Tibial nerve (tissue), 4 donors: ENCODE data around the gene PACSIN3. TPM values are rescaled to one million over a fixed set of nuclear protein-coding genes. Genes with fewer than 3 reads are reported as not detected.

Experiments
- DNase-seq, 2 donors: peaks; one replicate each; pipeline ENCODE4 v3.0.0-alpha.2; 2019; ENCODE audit warnings: low spot score in 2 of 2
- H3K27ac ChIP-seq, 4 donors: fragments of 200-600 bp; sonication (generic) in 3 of 4; one replicate each; pipeline ENCODE4 v1.5.1; 2017 to 2019; ENCODE audit warnings: mild to moderate bottlenecking in 1 of 4
- H3K27me3 ChIP-seq, 2 donors: fragments of 200-600 bp; sonication (generic) in 1 of 2; one replicate each; pipeline versions ENCODE4 v1.5.1 to v1.6.0; 2017 to 2019
- H3K36me3 ChIP-seq, 3 donors: fragments of 200-600 bp; sonication (generic); one replicate each; pipeline ENCODE4 v1.5.1; 2018 to 2019
- H3K4me1 ChIP-seq, 4 donors: fragments of 200-600 bp; sonication (generic) in 3 of 4; one replicate each; pipeline ENCODE4 v1.5.1; 2017 to 2019
- H3K4me3 ChIP-seq, 4 donors: fragments of 200-600 bp; sonication (generic) in 3 of 4; one replicate each; pipeline ENCODE4 v1.5.1; 2017 to 2019; ENCODE audit warnings: mild to moderate bottlenecking in 1 of 4, moderate library complexity in 1 of 4
- H3K9me3 ChIP-seq, 4 donors: fragments of 200-600 bp; sonication (generic) in 3 of 4; one replicate each; pipeline ENCODE4 v1.5.1; 2017 to 2019
- EP300 ChIP-seq, 2 donors: sonication (generic); formaldehyde crosslinking; IDR thresholded peaks; one replicate each; pipeline ENCODE4 v1.6.1; 2017; ENCODE audit warnings: antibody characterized with exemption in 2 of 2, mild to moderate bottlenecking in 1 of 2
- POLR2A ChIP-seq, 2 donors: fragments of 450-650 bp; IDR thresholded peaks; one replicate each; pipeline ENCODE4 v1.6.1; 2017; ENCODE audit warnings: antibody characterized with exemption in 2 of 2, mild to moderate bottlenecking in 2 of 2, moderate library complexity in 2 of 2
- WGBS, 2 donors: methylation state at CpG; one replicate each; pipeline ENCODE4 v1.1.5; 2018; 5-methylcytosine and 5-hydroxymethylcytosine counted together
- total RNA-seq, 4 donors: library from RNA; depleted of rRNA; stranded (reverse); fragments of >200 nt; gene quantifications; one replicate each; pipeline ENCODE4 v1.1.0, GENCODE V29; 2016
- TF ChIP-seq, protein P1 (sequence below), 5 experiments: fragments of 200-600 bp in 3 of 5; fragments of 450-650 bp in 2 of 5; sonication (generic) in 3 of 5; IDR thresholded peaks; one replicate each; pipeline ENCODE4 v1.5.1; 2016 to 2019; ENCODE audit warnings: antibody characterized with exemption in 5 of 5, mild to moderate bottlenecking in 3 of 5, moderate library complexity in 2 of 5

PACSIN3 gene
- total RNA-seq, 4 donors from 2014 or later = 44.8 to 69.0 (median 61.6) TPM

DNA sequence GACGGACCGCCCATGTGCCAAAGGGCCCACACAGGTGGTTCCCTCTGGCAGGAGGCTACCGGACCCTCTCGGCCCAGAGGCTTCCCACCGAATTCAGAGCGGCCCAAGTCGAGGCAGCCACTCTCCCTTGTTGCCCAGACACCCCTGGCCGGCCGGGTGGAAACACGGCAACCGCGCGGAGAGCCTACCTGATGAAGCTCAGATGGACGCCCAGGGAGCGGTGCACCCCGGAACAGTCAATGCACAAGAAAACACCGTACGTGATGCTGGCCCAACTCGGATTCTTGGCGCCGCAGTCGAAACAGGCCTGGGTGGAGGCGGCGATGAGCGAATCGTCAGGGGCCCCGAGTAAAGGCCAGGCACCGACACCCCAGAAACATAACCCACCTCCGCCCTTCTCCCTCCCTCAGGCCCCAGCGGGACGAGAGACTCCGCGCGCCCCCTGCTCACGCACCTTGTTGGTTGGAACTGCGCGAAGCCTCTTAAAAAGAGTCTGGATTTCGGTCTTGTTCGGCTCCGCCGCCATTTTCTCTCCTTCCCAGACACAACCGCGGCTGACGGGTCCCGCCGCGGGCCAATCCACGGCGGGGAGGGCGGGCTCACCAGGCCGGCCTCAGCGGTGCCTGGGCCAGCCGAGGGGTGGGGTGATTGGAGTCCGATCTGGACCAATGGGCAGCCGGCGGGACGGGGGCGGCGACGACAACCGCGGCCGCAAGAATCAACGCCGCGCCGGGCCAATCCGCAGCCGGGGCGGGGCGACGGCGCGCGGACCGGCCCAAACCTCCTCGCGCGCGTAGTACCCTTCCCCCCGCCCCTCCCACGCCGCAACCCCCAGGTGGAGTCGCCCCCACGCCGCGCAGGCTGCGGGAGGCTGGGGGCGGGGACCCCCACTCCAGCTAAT lies 9.7 kb downstream of the PACSIN3 start, which contains the start of gene ARFGAP2:
Gene ARFGAP2 (minus strand): TSS at position 552 of the 901 bp plus-strand sequence. CDS start 26 bp downstream, at position 526.
- H3K4me3 ChIP-seq = peak within 1 kb of the TSS; percentile 87 to 98 (median 93)
- H3K36me3 ChIP-seq = peaks cover 0 to 64% (median 3%) of the 10 kb centered on the region in 3 donors
- peaks cover 3 to 75% (median 21%) of the 10 kb centered on the region in 4 donors for H3K4me1 ChIP-seq
- H3K27me3 ChIP-seq = no peaks in the 10 kb centered on the region
- no peaks in the 10 kb centered on the region for H3K9me3 ChIP-seq
- peak; percentile 94 to 95 for DNase-seq
- H3K27ac ChIP-seq = peak within 1 kb of the TSS; percentile 97 to 100 (median 98)
- WGBS, 2 donors = 1% methylated on average over 28 to 83 of the region's 89 CpGs
- TF ChIP-seq, protein P1, sequence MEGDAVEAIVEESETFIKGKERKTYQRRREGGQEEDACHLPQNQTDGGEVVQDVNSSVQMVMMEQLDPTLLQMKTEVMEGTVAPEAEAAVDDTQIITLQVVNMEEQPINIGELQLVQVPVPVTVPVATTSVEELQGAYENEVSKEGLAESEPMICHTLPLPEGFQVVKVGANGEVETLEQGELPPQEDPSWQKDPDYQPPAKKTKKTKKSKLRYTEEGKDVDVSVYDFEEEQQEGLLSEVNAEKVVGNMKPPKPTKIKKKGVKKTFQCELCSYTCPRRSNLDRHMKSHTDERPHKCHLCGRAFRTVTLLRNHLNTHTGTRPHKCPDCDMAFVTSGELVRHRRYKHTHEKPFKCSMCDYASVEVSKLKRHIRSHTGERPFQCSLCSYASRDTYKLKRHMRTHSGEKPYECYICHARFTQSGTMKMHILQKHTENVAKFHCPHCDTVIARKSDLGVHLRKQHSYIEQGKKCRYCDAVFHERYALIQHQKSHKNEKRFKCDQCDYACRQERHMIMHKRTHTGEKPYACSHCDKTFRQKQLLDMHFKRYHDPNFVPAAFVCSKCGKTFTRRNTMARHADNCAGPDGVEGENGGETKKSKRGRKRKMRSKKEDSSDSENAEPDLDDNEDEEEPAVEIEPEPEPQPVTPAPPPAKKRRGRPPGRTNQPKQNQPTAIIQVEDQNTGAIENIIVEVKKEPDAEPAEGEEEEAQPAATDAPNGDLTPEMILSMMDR (IDR thresholded peaks at IDR 0.05) = no peak
- TF ChIP-seq POLR2A (IDR thresholded peaks at IDR 0.05) = peak; percentile 12 to 75
- peak; percentile 85 to 91 for TF ChIP-seq EP300 (IDR thresholded peaks at IDR 0.05)

DNA sequence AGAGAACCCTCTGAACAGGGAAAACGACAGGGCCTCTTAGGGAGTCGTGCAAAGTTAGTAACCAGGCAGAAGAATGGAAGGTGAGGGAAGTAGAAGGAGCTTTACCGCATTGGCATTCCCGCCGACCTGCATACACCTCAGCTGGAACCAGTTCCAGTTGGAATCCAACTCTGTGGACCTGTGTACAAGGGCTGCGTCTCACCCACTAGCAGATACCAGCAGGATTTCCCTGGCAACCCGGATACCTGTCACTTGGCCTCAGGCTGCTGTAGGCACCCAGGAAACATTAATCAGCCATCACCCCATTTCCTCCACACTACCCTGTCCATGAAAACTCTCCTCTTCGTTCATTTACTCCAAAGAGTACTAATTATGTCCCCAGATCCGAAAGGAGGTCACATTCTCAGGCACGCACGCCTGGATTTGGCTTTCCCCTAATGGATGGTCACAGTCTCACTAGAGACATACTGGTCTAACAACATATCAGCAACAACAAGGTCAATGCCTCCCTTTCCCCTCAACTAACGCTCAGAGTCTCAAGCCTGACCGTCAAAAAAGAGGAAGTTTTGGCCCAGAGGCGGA lies 10.4 kb downstream of the PACSIN3 start:
- TF ChIP-seq, protein P1 (IDR thresholded peaks at IDR 0.05) = no peak
- TF ChIP-seq EP300 (IDR thresholded peaks at IDR 0.05) (no peak), POLR2A (IDR thresholded peaks at IDR 0.05) (no peak)
- peak overlapping the region; percentile 87 to 98 (median 93) for H3K4me3 ChIP-seq
- H3K4me1 ChIP-seq = peaks cover 3 to 81% (median 21%) of the 10 kb centered on the region in 4 donors
- H3K27ac ChIP-seq = peak overlapping the region; percentile 97 to 100 (median 98)
- H3K9me3 ChIP-seq = no peaks in the 10 kb centered on the region
- WGBS, 2 donors = 34% methylated on average over 14 of the region's 14 CpGs
- H3K36me3 ChIP-seq = peaks cover 0 to 69% (median 3%) of the 10 kb centered on the region in 3 donors
- no peak for DNase-seq
- no peaks in the 10 kb centered on the region for H3K27me3 ChIP-seq

GRCh38 chr11:47172740-47173336 lies 13.4 kb downstream of the PACSIN3 start:
- H3K36me3 ChIP-seq = peaks cover 8 to 75% (median 15%) of the 10 kb centered on the region in 3 donors
- peaks cover 3 to 56% (median 16%) of the 10 kb centered on the region in 4 donors for H3K4me1 ChIP-seq
- no peak overlapping the region for H3K4me3 ChIP-seq
- TF ChIP-seq, protein P1 (IDR thresholded peaks at IDR 0.05) = no peak
- TF ChIP-seq POLR2A (IDR thresholded peaks at IDR 0.05) = no peak
- no peak for TF ChIP-seq EP300 (IDR thresholded peaks at IDR 0.05)
- DNase-seq = no peak
- no peaks in the 10 kb centered on the region for H3K9me3 ChIP-seq
- no peaks in the 10 kb centered on the region for H3K27me3 ChIP-seq
- 66 to 77% methylated on average over 6 of the region's 6 CpGs for WGBS, 2 donors
- no peak overlapping the region for H3K27ac ChIP-seq

DNA sequence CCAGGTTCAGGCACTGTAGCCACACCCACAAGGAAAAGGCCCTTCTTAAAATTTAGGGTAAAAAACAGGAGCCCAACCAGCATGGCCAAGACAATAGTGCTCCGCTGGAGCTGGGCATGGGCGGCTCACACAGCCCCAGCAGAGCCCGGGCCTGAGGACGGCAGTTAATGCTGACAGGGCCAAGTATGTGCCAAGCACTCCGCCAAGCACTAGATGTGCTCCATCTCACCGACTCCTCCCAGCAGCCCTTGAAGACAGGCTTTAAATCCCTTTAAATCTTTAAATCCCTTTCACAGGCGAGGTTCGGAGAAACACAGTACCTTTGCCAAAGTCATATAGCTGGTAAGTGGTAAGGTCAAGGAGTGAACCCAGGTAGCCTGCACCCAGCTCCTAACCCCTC lies 14.4 kb downstream of the PACSIN3 start:
- Histone ChIP-seq H3K27me3 (no peaks in the 10 kb centered on the region), H3K36me3 (peaks cover 9 to 84% (median 18%) of the 10 kb centered on the region in 3 donors), H3K9me3 (no peaks in the 10 kb centered on the region), H3K4me3 (no peak overlapping the region), H3K4me1 (peaks cover 3 to 50% (median 11%) of the 10 kb centered on the region in 4 donors), H3K27ac (no peak overlapping the region)
- WGBS, 2 donors = 70 to 81% methylated on average over 8 of the region's 8 CpGs
- TF ChIP-seq POLR2A (IDR thresholded peaks at IDR 0.05) = no peak
- TF ChIP-seq, protein P1 (IDR thresholded peaks at IDR 0.05) = no peak
- TF ChIP-seq EP300 (IDR thresholded peaks at IDR 0.05) = no peak
- DNase-seq = no peak
